ENCODE measurements around the gene ZC3H14. TPM values are rescaled to one million over a fixed set of nuclear protein-coding genes. Genes with fewer than 3 reads are reported as not detected.

The ZC3H14 gene
- total RNA-seq, 4 donors from 2014 or later: 62.9 to 93.3 (median 65.9) TPM

DNA sequence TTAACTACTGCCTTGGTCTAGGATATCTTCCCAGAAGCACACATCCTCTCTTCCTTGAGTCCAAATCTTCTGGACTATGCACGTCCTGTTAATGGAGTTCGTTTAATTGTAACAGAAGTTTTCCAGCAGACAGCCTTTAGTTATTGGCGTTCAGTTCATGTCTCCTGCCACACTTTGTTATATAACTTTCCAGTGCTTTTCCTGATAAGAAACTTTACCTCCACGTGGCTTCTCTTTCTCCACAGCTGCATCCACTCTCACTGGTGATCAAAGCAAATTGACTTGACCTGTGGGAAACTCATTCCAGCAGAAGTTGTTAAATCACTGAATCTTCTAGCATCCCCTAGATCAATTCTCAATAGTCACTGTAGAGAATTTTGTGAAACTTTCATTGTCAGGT, 27.0 kb upstream of the ZC3H14 start:
- no peak for DNase-seq
- Histone ChIP-seq H3K9me3 (no peaks in the 10 kb centered on the region), H3K4me1 (peaks cover 0 to 22% (median 2%) of the 10 kb centered on the region in 4 donors), H3K27me3 (no peaks in the 10 kb centered on the region), H3K36me3 (no peaks in the 10 kb centered on the region), H3K27ac (peak overlapping the region in 3 of 4 donors; percentile 50 to 67 (median 67)), H3K4me3 (no peak overlapping the region)
- TF ChIP-seq POLR2A (IDR thresholded peaks at IDR 0.05): no peak
- no peak for TF ChIP-seq CTCF (IDR thresholded peaks at IDR 0.05)

DNA sequence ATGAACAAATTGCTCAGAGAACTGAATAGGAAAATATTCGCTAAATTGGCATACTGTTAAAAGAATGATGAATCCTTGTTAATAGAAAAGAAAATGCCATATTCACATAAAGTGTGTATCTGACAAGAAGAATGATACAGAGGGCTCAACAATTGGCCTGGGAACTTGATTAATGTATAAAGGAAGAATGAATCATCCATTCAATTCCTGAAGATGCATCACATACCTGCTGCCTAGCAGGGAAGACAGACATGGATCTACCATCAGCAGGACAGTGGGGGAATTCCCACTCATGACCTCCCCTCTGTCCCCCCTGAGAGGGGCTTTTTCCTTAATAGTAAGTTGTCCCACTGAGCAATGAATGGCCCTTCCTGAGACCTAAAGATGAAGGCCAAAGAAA, 21.5 kb upstream of the ZC3H14 start:
- Histone ChIP-seq H3K4me3 (no peak overlapping the region), H3K27ac (no peak overlapping the region), H3K36me3 (peaks cover 0 to 9% (median 0%) of the 10 kb centered on the region in 3 donors), H3K27me3 (no peaks in the 10 kb centered on the region), H3K9me3 (no peaks in the 10 kb centered on the region), H3K4me1 (peaks cover 0 to 13% (median 0%) of the 10 kb centered on the region in 4 donors)
- TF ChIP-seq POLR2A (IDR thresholded peaks at IDR 0.05) (no peak), CTCF (IDR thresholded peaks at IDR 0.05) (no peak)
- DNase-seq: no peak

- Histone ChIP-seq H3K27ac (peak overlapping the region in 3 of 4 donors; percentile 33 to 73 (median 53)), H3K27me3 (no peaks in the 10 kb centered on the region), H3K36me3 (peaks cover 0 to 15% (median 0%) of the 10 kb centered on the region in 3 donors), H3K4me3 (no peak overlapping the region), H3K9me3 (no peaks in the 10 kb centered on the region), H3K4me1 (peaks cover 0 to 6% (median 0%) of the 10 kb centered on the region in 4 donors)
- TF ChIP-seq POLR2A (IDR thresholded peaks at IDR 0.05) (no peak), CTCF (IDR thresholded peaks at IDR 0.05) (no peak)
- DNase-seq: peak in 1 of 3 donors; percentile 74
Observed at GRCh38 chr14:88542857-88543795, 19.7 kb upstream of the ZC3H14 start.

DNA sequence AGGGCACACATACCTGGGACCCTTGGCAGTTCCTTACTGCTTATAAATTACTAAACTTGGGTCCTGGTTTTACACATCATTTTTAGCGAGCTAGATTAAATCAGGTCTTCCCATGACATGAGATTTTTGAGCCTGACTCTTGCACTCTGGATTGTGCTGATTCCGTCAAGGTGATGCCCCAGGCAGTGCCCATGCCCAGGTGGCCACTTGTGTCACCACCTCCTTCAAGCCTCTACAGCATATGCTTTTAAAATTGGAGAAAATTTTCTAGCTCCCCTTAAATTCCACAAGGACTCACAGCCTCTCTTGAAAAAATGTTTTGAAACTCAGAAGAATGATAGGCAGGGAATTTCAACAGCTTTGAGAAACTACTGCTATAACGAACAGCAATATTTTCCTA, 17.6 kb upstream of the ZC3H14 start:
- Histone ChIP-seq H3K27me3 (no peaks in the 10 kb centered on the region), H3K27ac (no peak overlapping the region), H3K4me3 (no peak overlapping the region), H3K4me1 (peaks cover 0 to 6% (median 0%) of the 10 kb centered on the region in 4 donors), H3K9me3 (no peaks in the 10 kb centered on the region), H3K36me3 (peaks cover 0 to 28% (median 0%) of the 10 kb centered on the region in 3 donors)
- no peak for DNase-seq
- TF ChIP-seq CTCF (IDR thresholded peaks at IDR 0.05): no peak
- TF ChIP-seq POLR2A (IDR thresholded peaks at IDR 0.05): no peak

DNA sequence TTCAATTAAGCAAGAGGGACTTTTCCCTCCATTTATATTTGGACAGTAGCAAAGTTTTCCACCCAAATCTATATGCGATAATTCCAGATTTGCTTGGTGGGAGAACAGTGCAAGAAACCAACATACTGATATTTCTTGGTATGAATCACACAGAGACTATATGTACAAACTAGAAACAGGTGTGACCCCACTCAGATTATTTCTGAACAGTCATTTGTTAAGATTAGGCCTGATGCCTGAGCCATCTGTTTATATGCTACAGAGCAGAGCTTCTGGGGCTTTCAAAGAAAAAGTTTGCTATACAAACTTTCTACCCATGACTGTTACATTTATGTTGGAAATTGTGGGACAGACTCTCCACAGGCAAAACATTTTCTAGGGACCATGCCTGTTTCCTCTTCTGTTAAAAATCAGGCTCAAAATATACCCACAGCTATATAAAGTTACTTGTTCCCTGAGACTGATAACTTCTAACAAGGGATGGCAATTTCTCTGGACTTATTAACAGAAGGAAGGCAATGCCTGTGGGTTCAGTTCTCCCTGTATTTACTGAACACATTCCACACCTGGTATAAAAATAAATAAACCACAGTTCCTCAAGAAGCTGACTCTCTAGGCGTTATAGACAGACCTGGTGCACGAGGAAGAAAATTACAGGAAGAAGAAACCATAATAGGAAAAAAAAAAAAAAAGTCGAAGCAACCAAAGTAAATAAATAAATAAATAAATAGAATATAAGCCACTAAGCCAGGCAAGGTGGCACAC, 16.0 kb upstream of the ZC3H14 start:
- H3K4me1 ChIP-seq: peaks cover 0 to 16% (median 0%) of the 10 kb centered on the region in 4 donors
- TF ChIP-seq CTCF (IDR thresholded peaks at IDR 0.05) (no peak), POLR2A (IDR thresholded peaks at IDR 0.05) (no peak)
- no peaks in the 10 kb centered on the region for H3K27me3 ChIP-seq
- DNase-seq: no peak
- no peak overlapping the region for H3K4me3 ChIP-seq
- H3K27ac ChIP-seq: no peak overlapping the region
- H3K9me3 ChIP-seq: no peaks in the 10 kb centered on the region
- peaks cover 0 to 28% (median 0%) of the 10 kb centered on the region in 3 donors for H3K36me3 ChIP-seq

Data from Peyer's patch (tissue), 4 donors.